ENCODE measurements around the gene KNDC1.

DNA sequence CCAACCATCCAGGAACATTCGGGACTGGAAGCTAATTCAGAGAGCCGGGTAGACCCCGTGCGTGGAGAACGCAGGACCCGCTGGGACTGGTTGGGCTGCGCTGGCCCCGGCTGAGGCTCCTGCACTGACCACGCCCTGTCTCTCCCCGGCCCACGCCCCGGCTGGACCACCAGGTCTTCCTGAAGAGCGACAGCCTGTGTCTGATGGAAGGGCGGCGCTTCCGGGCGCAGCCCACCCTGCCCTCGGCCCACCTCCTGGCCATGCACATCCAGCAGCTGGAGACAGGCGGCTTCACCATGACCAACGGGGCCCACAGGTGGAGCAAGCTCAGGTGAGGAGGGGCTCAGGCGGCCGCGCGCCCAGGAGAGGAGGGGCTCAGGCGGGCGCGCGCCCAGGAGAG is 59.8 kb downstream of the KNDC1 start:
- no peak for TF ChIP-seq POLR2AphosphoS5 (IDR thresholded peaks at IDR 0.05; ENCODE audit: borderline replicate concordance, low read depth, low read length)
- TF ChIP-seq FOXP2 (optimal IDR thresholded peaks at IDR 0.05; ENCODE audit: control extremely low read depth, extremely low read length, insufficient read depth), result no peak

Data from SK-N-MC (cell line).